GM12878 (cell line): ENCODE data around the gene ARFIP1. TPM values are rescaled to one million over a fixed set of nuclear protein-coding genes. Genes with fewer than 3 reads are reported as not detected.

Experiments
- ATAC-seq: fragments of 200-7000 bp; cut with Tn5 transposase; 3 replicates; pipeline ENCODE4 v1.9.1; 2020; ENCODE audit warnings: mild to moderate bottlenecking, moderate library complexity
- BruUV-seq: library from RNA; stranded (reverse); fragments of 400-500 nt; replicated peaks from 2 replicates; lab custom pipeline; 2021; lab: Mats Ljungman, UMichigan
- CTCF ChIA-PET: fragments of 300-600 bp; sonication (Branson Sonifier 250); formaldehyde crosslinking; extraction: SDS; loops from one replicate; lab custom pipeline; 2021; ENCODE audit warnings: inconsistent platforms; lab: Yijun Ruan, JAX
- POLR2A ChIA-PET: fragments of 350-600 bp; formaldehyde crosslinking; extraction: SDS; loops from one replicate; lab custom pipeline; 2021; ENCODE audit warnings: inconsistent platforms; lab: Charles Lee
- RAD21 ChIA-PET: fragments of 300-600 bp; sonication (Branson Sonifier 250); formaldehyde crosslinking; loops from one replicate; lab custom pipeline; 2023; ENCODE audit warnings: antibody characterized with exemption; ENCODE audit not compliant: unreplicated experiment; lab: Charles Lee
- SMC1A ChIA-PET: fragments of 300-600 bp; sonication (Branson Sonifier 250); formaldehyde crosslinking; loops from one replicate; lab custom pipeline; 2023; ENCODE audit not compliant: unreplicated experiment, uncharacterized antibody; lab: Charles Lee
- DNase-seq: peaks from one replicate; pipeline ENCODE4 v3.0.0-alpha.2; 2011; ENCODE audit warnings: low read depth, low spot score
- FAIRE-seq: peaks from 3 replicates; lab custom pipeline; 2011; peaks lifted over from hg19 to GRCh38; lab: Jason Lieb, UNC
- H2AFZ ChIP-seq: 2 replicates; pipeline ENCODE4 v1.6.0; 2011; ENCODE audit warnings: low read depth, low read length, control low read depth; ENCODE audit not compliant: control insufficient read depth
- H3K27ac ChIP-seq: 2 replicates; pipeline ENCODE4 v1.5.1; 2011; ENCODE audit warnings: control low read depth; ENCODE audit not compliant: control insufficient read depth, insufficient read depth
- H3K27me3 ChIP-seq, 2 experiments: replicated peaks in 1 of 2; 2 replicates each; pipeline versions ENCODE4 v1.6.0 to v1.6.1; 2011; ENCODE audit warnings: low read length in 1 of 2; ENCODE audit not compliant: control insufficient read depth in 2 of 2, insufficient read depth in 2 of 2
- H3K36me3 ChIP-seq, 2 experiments: 2 replicates each; pipeline ENCODE4 v1.5.1; 2011; ENCODE audit warnings: low read length in 1 of 2; ENCODE audit not compliant: control insufficient read depth in 2 of 2, insufficient read depth in 2 of 2
- H3K4me1 ChIP-seq: 2 replicates; pipeline ENCODE4 v1.6.1; 2011; ENCODE audit warnings: mild to moderate bottlenecking, low read length, moderate library complexity, mixed read lengths; ENCODE audit not compliant: control insufficient read depth, insufficient read depth
- H3K4me2 ChIP-seq: 2 replicates; pipeline ENCODE4 v1.6.0; 2011; ENCODE audit warnings: control low read depth; ENCODE audit not compliant: control insufficient read depth, insufficient read depth
- H3K4me3 ChIP-seq: fragments of 200-600 bp; sonication (generic); 2 replicates; pipeline ENCODE4 v1.5.1; 2016
- H3K79me2 ChIP-seq: 2 replicates; pipeline ENCODE4 v1.6.0; 2011; ENCODE audit warnings: low read length; ENCODE audit not compliant: control insufficient read depth, insufficient read depth
- H3K9ac ChIP-seq: 2 replicates; pipeline ENCODE4 v1.8.0; 2011; ENCODE audit warnings: low read length, control low read depth, mixed read lengths; ENCODE audit not compliant: control insufficient read depth, insufficient read depth
- H3K9me3 ChIP-seq: replicated peaks from 3 replicates; pipeline ENCODE4 v1.5.1; 2011; ENCODE audit warnings: mild to moderate bottlenecking, low read length; ENCODE audit not compliant: control insufficient read depth, insufficient read depth
- H4K20me1 ChIP-seq: 2 replicates; pipeline ENCODE4 v1.6.0; 2011; ENCODE audit not compliant: control insufficient read depth, insufficient read depth
- NRF1 ChIP-seq: conservative IDR thresholded peaks from 2 replicates; pipeline ENCODE4 v1.6.1; 2011; ENCODE audit warnings: mild to moderate bottlenecking, low read depth, low read length, improper control_type of control experiment
- PAX5 ChIP-seq: IDR thresholded peaks from 2 replicates; pipeline ENCODE4 v1.6.1; 2011; ENCODE audit warnings: low read depth, low read length, borderline replicate concordance
- RBBP5 ChIP-seq: fragments of 200-600 bp; sonication (generic); conservative IDR thresholded peaks from 2 replicates; pipeline ENCODE4 v1.6.1; 2016
- WGBS: methylation state at CpG from one replicate; pipeline ENCODE4 v1.1.6; 2016; ENCODE audit warnings: low lambda C conversion rate; ENCODE audit not compliant: insufficient replicate concordance, insufficient coverage; ENCODE audit errors: missing lambda C conversion rate; 5-methylcytosine and 5-hydroxymethylcytosine counted together
- in situ Hi-C: fragments of 300-500 bp; cut with MboI; formaldehyde crosslinking; loops from 9 replicates; pipeline ENCODE4 v1.14.3; 2018; ENCODE audit warnings: mixed read lengths
- intact Hi-C: fragments of 100-400 bp; cut with micrococcal nuclease; formaldehyde crosslinking; loops from one replicate; pipeline ENCODE4 v1.14.2; 2022; ENCODE audit not compliant: unreplicated experiment
- polyA plus RNA-seq, 11 experiments: library from polyadenylated mRNA; depleted of rRNA in 4 of 11; unstranded in 6 of 11; stranded (reverse) in 5 of 11; fragments of >200 nt; fragmentation: Nextera tagmentation in 4 of 11; fragmentation: Illumina TruSeq in 1 of 11; extraction: Ambion mirVana in 4 of 11; extraction: Trizol in 1 of 11; gene quantifications; 1 replicate in 1 of 11; 2 replicates in 10 of 11; pipeline versions ENCODE4 v1.2.1 to v1.2.3, GENCODE V29; 2011 to 2016; ENCODE audit warnings: inconsistent platforms in 2 of 11, missing spikeins in 2 of 11, low read depth in 1 of 11
- total RNA-seq, 4 experiments: library from RNA; depleted of rRNA in 3 of 4; stranded (reverse); fragments of >200 nt in 3 of 4; fragmentation: Illumina TruSeq in 1 of 4; extraction: Trizol in 1 of 4; gene quantifications; 2 replicates each; pipeline versions ENCODE4 v1.2.1 to v1.2.3, GENCODE V29; 2013 to 2021
- TF ChIP-seq, protein P1 (sequence below): fragments of 150-350 bp; IDR thresholded peaks from 2 replicates; pipeline ENCODE4 v1.6.1; 2014; ENCODE audit warnings: mild to moderate bottlenecking, low read depth, low read length
- TF ChIP-seq, protein P2 (sequence below): fragments of 450-650 bp; IDR thresholded peaks from 2 replicates; pipeline ENCODE4 v1.6.1; 2017; ENCODE audit warnings: mild to moderate bottlenecking
- TF ChIP-seq, protein P3 (sequence below): fragments of 450-650 bp; IDR thresholded peaks from 2 replicates; pipeline ENCODE4 v1.6.1; 2018; ENCODE audit warnings: borderline replicate concordance, mild to moderate bottlenecking; ENCODE audit not compliant: partially characterized antibody

ARFIP1 gene
- total and polyA plus RNA-seq, 10 of the 15 experiments (the other 5 are each of a cell fraction or from before 2014, with no cell fraction given): 9.5 to 21.7 (median 15.4) TPM

DNA sequence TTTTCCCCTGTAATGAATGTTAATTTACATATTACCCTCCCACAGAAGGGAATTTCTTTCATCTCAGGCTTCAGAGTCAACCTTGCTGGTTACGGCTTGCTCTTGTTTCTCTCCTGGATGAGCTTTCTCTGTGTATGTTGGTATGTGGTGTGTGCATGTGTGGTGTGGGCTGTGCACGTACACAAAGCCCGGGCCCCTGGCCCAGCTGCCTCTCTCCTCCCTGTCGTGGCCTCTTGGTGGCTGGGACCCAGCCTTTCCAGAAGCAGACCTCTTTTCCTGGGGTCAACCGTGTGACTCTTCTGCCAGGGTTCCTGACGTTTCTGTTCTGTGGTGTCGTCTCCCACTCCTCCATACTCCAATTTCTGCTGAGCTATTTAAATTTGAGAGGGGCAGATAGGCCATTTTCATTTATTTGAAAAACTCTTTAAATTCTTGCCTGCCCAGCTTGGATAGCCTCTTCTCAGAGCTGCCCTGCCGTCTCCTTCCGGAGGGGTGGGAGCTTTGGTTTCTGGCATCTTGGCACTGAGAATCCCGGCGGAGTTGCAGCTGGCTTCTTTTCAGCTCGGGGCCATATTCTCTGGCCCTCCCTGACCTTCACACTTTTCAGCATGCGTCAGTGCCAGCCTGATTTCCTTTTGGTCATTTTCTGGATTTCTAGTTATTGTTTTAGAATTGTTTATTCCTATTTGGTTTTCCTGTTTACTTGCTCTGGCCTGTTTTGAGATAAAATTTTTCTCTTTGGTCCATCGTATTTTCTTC lies 181.4 kb downstream of the ARFIP1 start:
- no peaks in the 10 kb centered on the region for H3K4me1 ChIP-seq
- DNase-seq: no peak
- no peak overlapping the region for H3K27ac ChIP-seq
- RAD21 ChIA-PET: no interaction called here
- SMC1A ChIA-PET: interaction anchor here (0.6 kb wide), 1 partner anchor 9 kb away, joined by 3 read pairs; no protein-coding TSS in a partner anchor
- no peaks in the 10 kb centered on the region for H3K27me3 ChIP-seq
- 69% methylated on average over 14 of the region's 14 CpGs for WGBS
- H2AFZ ChIP-seq: no peak overlapping the region
- in situ Hi-C loops (no loop called here), intact Hi-C loops (no loop called here)
- no peak overlapping the region for H3K4me2 ChIP-seq
- no peaks in the 10 kb centered on the region for H3K36me3 ChIP-seq
- H3K79me2 ChIP-seq: no peaks in the 10 kb centered on the region
- no peaks in the 10 kb centered on the region for H4K20me1 ChIP-seq
- no peaks in the 10 kb centered on the region for H3K9me3 ChIP-seq
- CTCF ChIA-PET: interaction anchor here (0.8 to 1.9 kb wide), 2 partner anchors 40 to 166 kb away, joined by 4 to 6 read pairs; no protein-coding TSS in a partner anchor
- H3K4me3 ChIP-seq: no peak overlapping the region
- H3K9ac ChIP-seq: no peak overlapping the region
- no TSS peak for BruUV-seq
- TF ChIP-seq, protein P1, sequence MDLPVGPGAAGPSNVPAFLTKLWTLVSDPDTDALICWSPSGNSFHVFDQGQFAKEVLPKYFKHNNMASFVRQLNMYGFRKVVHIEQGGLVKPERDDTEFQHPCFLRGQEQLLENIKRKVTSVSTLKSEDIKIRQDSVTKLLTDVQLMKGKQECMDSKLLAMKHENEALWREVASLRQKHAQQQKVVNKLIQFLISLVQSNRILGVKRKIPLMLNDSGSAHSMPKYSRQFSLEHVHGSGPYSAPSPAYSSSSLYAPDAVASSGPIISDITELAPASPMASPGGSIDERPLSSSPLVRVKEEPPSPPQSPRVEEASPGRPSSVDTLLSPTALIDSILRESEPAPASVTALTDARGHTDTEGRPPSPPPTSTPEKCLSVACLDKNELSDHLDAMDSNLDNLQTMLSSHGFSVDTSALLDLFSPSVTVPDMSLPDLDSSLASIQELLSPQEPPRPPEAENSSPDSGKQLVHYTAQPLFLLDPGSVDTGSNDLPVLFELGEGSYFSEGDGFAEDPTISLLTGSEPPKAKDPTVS: no peak
- TF ChIP-seq, all 136 proteins: peak for 0
- ATAC-seq (no peak), FAIRE-seq (no peak)
- POLR2A ChIA-PET: no interaction called here

DNA sequence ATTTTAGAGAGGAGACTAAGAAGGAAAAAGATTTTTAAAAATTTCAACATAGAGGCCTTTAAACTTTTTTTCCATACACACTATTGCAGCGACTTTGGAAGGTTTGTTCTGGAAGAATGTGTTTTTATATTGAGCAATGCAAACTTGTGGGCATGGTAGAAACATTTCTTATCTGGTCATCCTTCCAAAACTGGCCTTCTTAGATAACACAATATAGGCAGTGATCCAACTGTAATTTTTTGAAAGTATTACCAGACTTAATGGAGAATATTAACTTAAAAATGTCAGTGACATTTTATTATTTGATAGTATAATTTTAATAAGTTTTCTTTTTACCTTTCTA lies 182.0 kb downstream of the ARFIP1 start:
- 6% methylated on average over 1 of the region's 1 CpG for WGBS

More for the DNA sequence above, 182.0 kb downstream of the ARFIP1 start:
- Histone ChIP-seq H3K4me1 (no peaks in the 10 kb centered on the region), H3K4me2 (no peak overlapping the region), H3K9me3 (no peaks in the 10 kb centered on the region), H4K20me1 (no peaks in the 10 kb centered on the region), H3K36me3 (no peaks in the 10 kb centered on the region), H3K27me3 (no peaks in the 10 kb centered on the region), H3K4me3 (no peak overlapping the region), H3K79me2 (no peaks in the 10 kb centered on the region), H3K27ac (no peak overlapping the region), H3K9ac (no peak overlapping the region), H2AFZ (no peak overlapping the region)
- TF ChIP-seq, protein P2, sequence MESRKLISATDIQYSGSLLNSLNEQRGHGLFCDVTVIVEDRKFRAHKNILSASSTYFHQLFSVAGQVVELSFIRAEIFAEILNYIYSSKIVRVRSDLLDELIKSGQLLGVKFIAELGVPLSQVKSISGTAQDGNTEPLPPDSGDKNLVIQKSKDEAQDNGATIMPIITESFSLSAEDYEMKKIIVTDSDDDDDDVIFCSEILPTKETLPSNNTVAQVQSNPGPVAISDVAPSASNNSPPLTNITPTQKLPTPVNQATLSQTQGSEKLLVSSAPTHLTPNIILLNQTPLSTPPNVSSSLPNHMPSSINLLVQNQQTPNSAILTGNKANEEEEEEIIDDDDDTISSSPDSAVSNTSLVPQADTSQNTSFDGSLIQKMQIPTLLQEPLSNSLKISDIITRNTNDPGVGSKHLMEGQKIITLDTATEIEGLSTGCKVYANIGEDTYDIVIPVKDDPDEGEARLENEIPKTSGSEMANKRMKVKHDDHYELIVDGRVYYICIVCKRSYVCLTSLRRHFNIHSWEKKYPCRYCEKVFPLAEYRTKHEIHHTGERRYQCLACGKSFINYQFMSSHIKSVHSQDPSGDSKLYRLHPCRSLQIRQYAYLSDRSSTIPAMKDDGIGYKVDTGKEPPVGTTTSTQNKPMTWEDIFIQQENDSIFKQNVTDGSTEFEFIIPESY: no peak
- TF ChIP-seq, protein P3, sequence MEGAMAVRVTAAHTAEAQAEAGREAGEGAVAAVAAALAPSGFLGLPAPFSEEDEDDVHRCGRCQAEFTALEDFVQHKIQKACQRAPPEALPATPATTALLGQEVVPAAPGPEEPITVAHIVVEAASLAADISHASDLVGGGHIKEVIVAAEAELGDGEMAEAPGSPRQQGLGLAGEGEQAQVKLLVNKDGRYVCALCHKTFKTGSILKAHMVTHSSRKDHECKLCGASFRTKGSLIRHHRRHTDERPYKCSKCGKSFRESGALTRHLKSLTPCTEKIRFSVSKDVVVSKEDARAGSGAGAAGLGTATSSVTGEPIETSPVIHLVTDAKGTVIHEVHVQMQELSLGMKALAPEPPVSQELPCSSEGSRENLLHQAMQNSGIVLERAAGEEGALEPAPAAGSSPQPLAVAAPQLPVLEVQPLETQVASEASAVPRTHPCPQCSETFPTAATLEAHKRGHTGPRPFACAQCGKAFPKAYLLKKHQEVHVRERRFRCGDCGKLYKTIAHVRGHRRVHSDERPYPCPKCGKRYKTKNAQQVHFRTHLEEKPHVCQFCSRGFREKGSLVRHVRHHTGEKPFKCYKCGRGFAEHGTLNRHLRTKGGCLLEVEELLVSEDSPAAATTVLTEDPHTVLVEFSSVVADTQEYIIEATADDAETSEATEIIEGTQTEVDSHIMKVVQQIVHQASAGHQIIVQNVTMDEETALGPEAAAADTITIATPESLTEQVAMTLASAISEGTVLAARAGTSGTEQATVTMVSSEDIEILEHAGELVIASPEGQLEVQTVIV: no peak
- TF ChIP-seq RBBP5 (no peak), PAX5 (no peak), NRF1 (no peak)
- in situ Hi-C loops (no loop called here), intact Hi-C loops (no loop called here)
- ChIA-PET CTCF (no interaction called here), POLR2A (no interaction called here), SMC1A (no interaction called here), RAD21 (no interaction called here)
- ATAC-seq: no peak
- no TSS peak for BruUV-seq
- no peak for DNase-seq
- no peak for FAIRE-seq
